Tibial nerve (tissue), 4 donors: ENCODE measurements around the gene LEUTX.

ENCODE experiments used
- EP300 ChIP-seq, 2 donors: sonication (generic); formaldehyde crosslinking; IDR thresholded peaks; one replicate each; pipeline ENCODE4 v1.6.1; 2017; ENCODE audit warnings: antibody characterized with exemption in 2 of 2, mild to moderate bottlenecking in 1 of 2
- POLR2A ChIP-seq, 2 donors: fragments of 450-650 bp; IDR thresholded peaks; one replicate each; pipeline ENCODE4 v1.6.1; 2017; ENCODE audit warnings: antibody characterized with exemption in 2 of 2, mild to moderate bottlenecking in 2 of 2, moderate library complexity in 2 of 2
- TF ChIP-seq, protein P1 (sequence below), 5 experiments: fragments of 200-600 bp in 3 of 5; fragments of 450-650 bp in 2 of 5; sonication (generic) in 3 of 5; IDR thresholded peaks; one replicate each; pipeline ENCODE4 v1.5.1; 2016 to 2019; ENCODE audit warnings: antibody characterized with exemption in 5 of 5, mild to moderate bottlenecking in 3 of 5, moderate library complexity in 2 of 5

GRCh38 chr19:39833464-39834286 lies 55.0 kb downstream of the LEUTX start, which contains the start of gene DYRK1B:
- TF ChIP-seq, protein P1, sequence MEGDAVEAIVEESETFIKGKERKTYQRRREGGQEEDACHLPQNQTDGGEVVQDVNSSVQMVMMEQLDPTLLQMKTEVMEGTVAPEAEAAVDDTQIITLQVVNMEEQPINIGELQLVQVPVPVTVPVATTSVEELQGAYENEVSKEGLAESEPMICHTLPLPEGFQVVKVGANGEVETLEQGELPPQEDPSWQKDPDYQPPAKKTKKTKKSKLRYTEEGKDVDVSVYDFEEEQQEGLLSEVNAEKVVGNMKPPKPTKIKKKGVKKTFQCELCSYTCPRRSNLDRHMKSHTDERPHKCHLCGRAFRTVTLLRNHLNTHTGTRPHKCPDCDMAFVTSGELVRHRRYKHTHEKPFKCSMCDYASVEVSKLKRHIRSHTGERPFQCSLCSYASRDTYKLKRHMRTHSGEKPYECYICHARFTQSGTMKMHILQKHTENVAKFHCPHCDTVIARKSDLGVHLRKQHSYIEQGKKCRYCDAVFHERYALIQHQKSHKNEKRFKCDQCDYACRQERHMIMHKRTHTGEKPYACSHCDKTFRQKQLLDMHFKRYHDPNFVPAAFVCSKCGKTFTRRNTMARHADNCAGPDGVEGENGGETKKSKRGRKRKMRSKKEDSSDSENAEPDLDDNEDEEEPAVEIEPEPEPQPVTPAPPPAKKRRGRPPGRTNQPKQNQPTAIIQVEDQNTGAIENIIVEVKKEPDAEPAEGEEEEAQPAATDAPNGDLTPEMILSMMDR (IDR thresholded peaks at IDR 0.05) = no peak
- TF ChIP-seq POLR2A (IDR thresholded peaks at IDR 0.05) = peak in 1 of 2 donors; percentile 56
- TF ChIP-seq EP300 (IDR thresholded peaks at IDR 0.05) = peak; percentile 45 to 91
